Sigmoid colon (tissue), 3 donors: Measurements from ENCODE around the gene KRTAP2-3.

ENCODE experiments used
- CTCF ChIP-seq, 4 experiments: fragments of 450-650 bp in 3 of 4; fragments of 200-600 bp in 1 of 4; IDR thresholded peaks; one replicate each; pipeline ENCODE4 v1.5.1; 2016 to 2019; ENCODE audit warnings: antibody characterized with exemption in 4 of 4, mild to moderate bottlenecking in 3 of 4, moderate library complexity in 2 of 4
- POLR2A ChIP-seq, 2 donors: fragments of 450-650 bp; IDR thresholded peaks; one replicate each; pipeline ENCODE4 v1.6.1; 2016; ENCODE audit warnings: antibody characterized with exemption in 2 of 2, mild to moderate bottlenecking in 2 of 2, moderate library complexity in 2 of 2

DNA sequence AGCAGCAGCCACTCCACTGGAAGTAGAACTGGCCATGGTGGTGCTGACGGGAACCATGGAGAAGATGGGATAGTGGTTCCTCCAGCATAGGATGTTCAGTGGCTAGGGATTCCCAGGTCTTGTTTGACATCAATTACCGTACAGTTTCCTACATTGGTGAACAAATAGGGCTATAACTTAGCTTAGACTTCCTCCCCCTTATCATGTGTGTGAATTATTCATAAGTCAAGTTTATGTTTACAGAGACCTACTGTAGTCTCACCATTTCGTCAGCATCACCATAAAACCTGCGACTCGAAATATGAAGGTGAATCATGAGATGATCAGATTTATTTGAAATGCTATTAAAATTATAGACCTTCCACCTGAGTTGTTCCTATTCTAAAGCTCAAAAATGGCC, 1.2 kb downstream of the KRTAP2-3 start:
- TF ChIP-seq CTCF (IDR thresholded peaks at IDR 0.05) = no peak
- TF ChIP-seq POLR2A (IDR thresholded peaks at IDR 0.05) = no peak
